Inflammatory macrophage treated with lipopolysaccharide for 4 hours (primary cell): ENCODE results near the gene POU5F2.

Experiments used
- DNase-seq: peaks from one replicate; pipeline ENCODE4 v3.0.0-alpha.2; 2020

The POU5F2 gene

GRCh38 chr5:93741136-93741811 lies at the start of gene POU5F2:
Gene POU5F2, minus strand, starts transcription at chr5:93741600. Its CDS starts 37 bp downstream, at chr5:93741563.
- no peak for DNase-seq

DNA sequence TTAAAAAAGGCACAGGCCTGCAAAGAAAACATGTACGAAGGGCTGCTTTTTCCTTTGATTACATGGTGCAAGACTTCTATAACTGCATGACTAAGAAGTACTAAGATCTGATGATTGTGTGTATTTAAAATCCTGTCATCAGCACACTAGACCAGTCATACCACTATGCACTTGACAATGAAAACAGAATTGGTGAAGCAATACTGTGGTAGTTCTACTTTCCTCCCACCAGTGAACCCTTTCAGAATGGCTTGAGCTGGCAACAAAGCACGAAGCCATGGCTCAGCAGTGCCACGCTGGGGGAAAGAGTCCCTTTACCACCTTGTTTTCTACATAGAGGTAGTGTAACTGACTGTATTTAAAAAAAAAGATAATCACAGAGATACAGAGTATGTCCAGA lies 49.0 kb upstream of the POU5F2 start:
- DNase-seq = peak; percentile 58

DNA sequence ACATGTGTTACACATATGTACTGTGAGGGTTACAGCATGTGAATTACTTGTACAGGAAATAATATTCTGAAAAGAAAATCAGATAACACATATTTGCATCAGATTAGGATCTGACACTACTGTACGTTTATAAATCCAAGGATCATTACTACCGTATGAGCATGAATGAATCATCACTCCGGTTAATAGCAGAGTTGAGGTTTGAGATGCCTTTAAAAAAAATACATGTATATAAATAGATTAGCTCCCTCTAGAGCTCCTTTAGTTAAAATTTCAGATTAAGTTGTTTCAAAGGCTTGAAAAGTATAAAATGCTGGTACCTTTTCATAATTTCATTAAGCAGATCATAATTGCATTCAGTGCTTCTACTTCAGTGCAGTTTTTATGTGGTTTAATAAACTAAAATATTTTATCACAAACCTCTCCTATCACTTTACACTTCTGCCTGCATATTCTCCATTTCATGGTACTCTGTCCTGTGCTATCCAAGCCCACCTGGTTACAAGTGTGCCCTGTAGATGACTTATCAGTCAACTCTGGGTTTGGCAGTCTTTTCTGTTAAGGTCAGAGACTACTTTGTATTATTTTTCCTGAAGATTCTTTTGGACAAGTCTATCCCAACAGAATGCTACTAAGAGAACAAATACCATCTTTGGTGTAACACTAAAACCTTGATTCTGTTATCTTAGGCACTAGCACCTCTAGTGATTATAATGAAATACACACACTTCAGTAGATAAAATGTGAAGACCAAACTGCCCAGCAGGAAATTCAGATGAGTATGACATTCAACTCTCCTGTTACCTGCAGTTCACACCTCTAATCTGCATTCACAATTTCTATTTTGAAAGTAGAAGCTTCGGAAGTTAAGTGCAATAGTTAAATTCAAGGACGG lies 48.0 kb upstream of the POU5F2 start:
- DNase-seq = no peak

- no peak for DNase-seq
These were observed 46.2 kb upstream of the POU5F2 start for GRCh38 chr5:93787598-93787997.

- DNase-seq = no peak
These were observed 44.1 kb upstream of the POU5F2 start for GRCh38 chr5:93785475-93785874.

GRCh38 chr5:93782978-93783377 lies 41.6 kb upstream of the POU5F2 start:
- DNase-seq = no peak

DNA sequence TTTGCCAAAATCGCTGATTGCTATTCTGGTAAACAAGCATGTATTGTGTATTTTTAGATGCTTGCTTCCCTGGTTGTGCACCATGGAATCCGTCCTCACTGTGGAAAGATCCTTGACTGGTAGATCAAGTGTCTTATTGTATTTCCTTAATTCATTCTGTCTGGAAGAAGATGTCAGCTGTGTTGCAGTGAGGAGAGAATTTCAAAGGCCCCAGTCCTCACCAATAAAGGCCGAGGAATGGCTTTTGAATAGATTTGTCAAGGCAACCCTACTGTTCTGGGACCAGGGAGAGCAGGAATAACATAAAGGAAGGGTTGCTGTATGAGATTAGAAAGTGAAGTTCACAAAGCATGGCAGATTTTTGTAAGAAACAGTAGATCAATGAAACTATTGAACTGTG lies 36.2 kb upstream of the POU5F2 start:
- no peak for DNase-seq

DNA sequence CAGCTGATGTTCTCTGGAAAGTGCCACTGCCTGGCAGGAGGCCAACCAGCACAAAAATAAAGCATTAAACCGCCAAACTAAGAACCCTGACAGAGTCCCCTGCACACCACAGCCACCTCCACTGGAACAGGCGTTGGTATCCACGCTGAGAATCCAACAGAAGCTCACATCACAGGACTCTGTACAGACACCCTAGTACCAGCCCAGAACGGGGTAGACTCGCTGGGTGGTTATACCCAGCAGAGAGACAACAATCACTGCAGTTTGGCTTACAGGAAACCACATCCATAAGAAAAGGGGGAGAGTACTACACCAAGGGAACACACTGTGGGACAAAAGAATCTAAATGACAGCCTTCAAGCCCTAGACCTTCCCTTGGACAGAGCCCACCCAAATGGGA lies 15.0 kb upstream of the POU5F2 start:
- DNase-seq = no peak

DNA sequence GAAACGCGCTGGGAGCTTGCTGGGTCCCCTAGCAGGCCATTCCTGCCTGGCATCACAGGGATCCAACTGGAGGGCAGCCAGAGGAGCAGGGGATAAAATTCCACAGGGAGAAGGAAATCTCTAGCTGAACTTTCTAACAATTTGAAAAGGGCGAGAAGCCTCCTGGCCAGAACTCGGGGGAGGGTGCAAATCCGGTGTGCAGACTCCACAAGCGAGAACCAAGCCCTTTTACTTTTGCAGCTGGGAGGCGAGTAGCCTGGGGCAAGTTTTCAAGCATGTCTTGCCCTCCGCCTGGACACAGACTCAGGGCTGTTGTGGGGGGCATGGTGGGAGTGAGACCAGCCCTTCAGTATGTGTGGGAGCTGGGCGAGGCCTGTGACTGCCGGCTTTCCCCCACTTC lies 14.3 kb upstream of the POU5F2 start:
- DNase-seq = no peak

DNA sequence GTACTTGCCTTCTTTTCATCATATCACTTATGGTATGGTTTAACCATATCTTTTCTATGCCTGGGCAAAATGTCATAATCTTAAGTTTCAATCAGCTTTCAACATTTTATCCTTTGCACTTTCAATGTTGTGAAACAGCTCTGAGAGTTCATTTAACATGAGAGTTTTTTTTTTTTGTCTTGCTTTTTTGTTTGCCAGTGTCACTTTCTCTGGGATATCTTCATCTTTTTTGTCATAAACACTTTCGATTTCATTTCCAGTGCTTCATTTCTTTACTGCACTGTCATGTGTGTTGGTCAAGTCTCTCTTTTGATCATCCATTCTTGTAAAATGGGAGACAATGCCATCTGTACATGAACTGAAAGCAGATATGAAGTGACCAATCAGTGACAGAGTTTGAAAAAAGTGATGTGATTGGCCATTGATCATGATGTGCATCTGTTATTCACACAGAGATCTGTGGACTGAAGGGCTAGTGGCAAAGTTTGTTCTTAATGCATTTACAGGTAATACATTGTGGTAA lies 7.5 kb upstream of the POU5F2 start:
- peak; percentile 43 for DNase-seq

- DNase-seq = peak; percentile 1
These were observed 5.1 kb upstream of the POU5F2 start for GRCh38 chr5:93746406-93747056.

DNA sequence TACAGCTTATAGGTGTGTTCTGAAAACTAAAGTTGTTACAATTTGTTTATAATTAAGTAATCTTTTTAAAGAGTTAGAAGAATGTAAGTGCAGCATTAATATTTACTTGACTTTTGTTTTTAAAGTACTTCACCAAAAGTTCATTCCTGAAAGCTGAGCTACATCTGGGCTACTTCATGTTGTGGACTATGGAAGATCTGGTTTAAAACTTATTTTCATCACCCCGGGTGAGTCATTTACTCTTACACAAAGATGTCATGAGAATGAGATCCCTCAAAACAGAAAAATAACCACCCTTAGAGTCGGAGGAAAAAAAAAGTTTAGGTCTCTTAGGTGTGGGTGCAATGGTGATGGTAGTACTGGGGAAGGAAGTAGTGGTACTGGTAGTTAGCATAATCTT lies 5.1 kb downstream of the POU5F2 start:
- no peak for DNase-seq

DNA sequence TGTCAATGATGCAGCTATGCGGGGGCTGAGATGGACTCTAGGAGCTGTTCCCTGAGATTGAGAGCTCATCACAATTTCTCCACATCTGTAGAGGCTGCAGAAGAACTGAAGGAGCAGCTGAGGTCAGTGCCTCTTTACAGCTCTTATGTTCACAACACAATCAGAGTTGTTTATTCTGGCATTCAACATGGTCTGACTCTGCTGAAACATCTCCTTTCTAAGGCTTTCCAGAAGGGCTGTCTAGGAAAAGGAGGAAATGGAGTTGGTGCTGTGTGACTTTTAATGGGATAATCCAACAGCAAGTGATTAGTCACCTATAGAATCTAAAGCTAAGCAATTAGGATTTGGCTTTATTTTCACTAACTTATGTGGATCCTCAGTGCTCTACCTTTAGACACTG lies 6.0 kb downstream of the POU5F2 start:
- no peak for DNase-seq

DNA sequence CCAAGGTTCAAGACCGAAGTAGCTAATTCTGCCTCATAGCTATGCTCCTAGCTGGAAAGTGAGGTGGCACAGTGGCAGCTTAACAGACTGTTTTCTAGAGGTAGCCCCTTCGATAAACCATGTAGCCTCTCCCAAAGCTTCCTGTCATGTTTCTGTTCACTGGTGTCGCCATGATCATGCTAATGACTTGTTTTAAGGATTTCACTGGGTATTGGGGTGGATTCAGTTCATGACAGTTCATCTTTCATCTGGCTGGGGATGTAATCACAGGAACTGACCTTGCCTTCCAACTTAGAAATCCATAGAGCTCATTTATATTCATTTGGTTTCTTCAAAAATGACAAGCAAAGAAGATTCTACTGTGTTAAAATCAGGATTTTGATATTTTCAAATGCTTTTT lies 9.4 kb downstream of the POU5F2 start:
- DNase-seq = no peak

DNA sequence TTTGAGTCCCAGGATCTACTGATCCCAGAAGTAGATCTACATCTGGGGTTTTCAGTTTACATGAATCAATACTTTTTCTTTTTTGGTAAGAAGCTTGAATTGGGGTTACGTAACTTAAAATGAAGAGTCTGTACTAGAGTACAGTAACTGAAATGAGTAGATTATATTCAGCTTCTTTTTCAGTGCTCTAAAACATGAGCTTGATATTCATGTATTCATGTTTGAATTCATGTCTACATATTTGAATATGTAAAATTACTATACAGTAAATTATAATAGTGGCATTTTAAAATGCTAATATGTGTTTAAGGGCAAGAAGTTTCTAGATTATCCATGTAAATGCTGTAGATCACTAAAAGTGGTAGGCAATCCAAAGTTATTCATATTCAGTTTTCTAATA lies 14.8 kb downstream of the POU5F2 start:
- DNase-seq = no peak

DNA sequence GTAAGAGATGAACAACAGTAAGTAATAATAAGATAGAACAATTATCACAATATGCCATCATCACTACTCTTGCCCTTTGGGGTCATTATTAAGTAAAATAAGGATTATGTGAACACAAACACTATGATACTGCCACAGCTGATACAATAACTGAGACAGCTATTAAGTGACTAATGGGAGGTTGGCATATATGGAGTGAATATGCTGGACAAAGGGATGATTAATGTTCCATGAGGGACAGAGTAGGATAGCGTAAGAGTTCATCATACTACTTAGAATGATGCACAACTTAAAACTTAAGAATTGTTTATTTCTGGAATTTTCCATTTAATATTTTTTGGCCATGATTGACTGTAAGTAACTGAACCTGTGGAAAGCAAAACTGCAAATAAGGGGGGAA lies 16.6 kb downstream of the POU5F2 start:
- DNase-seq = no peak

DNA sequence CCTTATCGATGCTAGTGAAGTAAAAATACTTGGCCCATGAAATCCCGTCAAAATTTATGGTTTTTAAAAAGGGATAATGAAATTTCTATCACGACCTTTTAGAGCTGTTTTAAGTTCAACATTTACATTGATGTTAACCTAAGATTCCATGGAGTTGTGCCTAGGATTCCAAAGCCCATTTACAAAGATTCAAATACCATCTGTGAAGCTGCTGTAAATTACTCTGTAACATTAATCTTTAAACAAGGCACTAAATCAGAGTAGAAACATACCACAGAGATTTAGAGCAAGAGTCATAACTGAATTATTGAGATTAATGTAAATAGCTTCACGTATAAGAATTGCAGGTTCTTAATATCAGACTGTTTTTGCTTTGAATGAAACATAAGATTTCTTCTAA lies 17.7 kb downstream of the POU5F2 start:
- no peak for DNase-seq

DNA sequence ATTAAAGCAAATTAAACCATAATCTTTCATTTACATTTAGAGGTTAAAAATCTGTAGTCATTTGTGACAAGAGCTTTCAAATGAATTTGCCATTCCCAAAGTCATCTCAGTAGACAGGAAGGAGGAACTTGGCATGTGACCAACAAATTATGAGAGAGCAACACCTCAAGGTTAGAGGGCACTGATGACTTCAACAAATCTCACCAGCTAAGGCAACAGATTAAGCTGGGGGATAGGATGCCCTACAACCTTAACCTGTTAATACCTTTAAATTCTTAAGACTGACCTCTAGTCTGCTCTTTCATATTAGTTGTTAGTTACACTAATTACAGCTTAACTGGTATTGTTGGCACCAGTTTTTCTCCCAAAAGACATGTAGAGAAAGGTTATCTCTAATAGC lies 18.4 kb downstream of the POU5F2 start:
- DNase-seq = no peak

DNA sequence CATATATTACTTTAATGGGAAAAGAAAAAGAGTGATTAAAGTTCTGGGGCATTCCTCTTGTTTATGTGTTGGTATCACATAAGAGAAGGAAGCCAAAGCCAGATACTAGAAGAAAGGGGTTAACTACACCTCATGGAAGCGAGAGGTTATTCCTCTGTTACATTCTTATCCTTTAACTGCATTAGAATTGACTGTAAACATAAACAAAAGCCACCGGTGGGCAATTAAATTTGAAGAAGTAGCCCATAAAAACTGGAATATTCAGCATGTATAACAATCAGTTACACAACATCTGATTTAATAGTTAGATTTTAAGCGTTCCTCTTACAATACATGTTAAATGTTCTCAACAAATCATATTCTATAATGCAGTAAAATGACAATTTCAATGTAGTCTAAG lies 18.8 kb downstream of the POU5F2 start:
- DNase-seq = no peak

- no peak for DNase-seq
These were observed 19.9 kb downstream of the POU5F2 start for GRCh38 chr5:93721511-93721910.

GRCh38 chr5:93721071-93721470 lies 20.3 kb downstream of the POU5F2 start:
- DNase-seq = no peak

GRCh38 chr5:93717162-93717561 lies 24.2 kb downstream of the POU5F2 start:
- peak; percentile 14 for DNase-seq

- DNase-seq = no peak
These were observed 24.9 kb downstream of the POU5F2 start for GRCh38 chr5:93716453-93716852.

DNA sequence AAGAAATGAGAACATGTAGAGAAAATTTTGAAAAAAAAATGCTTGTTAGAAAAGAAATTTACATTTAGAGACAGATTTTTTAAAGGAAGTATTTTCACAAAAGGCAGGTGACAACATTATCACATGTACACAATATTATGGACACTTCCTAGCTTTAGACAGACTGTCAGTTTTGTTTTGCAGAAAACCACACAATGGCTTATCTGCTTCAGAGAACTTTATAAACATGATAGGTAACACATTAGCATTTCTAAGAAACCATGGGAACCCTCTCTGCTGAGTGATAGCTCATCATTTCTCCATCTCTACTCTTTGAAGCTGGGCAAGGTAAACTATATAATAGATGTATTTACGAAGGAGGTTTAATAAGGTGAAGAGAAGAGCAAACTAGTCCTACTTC lies 25.6 kb downstream of the POU5F2 start:
- no peak for DNase-seq
